ENCODE data around the gene JARID2. TPM values are rescaled to one million over a fixed set of nuclear protein-coding genes. Genes with fewer than 3 reads are reported as not detected.

Gene JARID2
- total and polyA plus RNA-seq, 10 of the 15 experiments (the other 5 are each of a cell fraction or from before 2014, with no cell fraction given) = 4.2 to 21.6 (median 11.7) TPM

GRCh38 chr6:15490242-15491100 lies 244.6 kb downstream of the JARID2 start (continued):
- TF ChIP-seq ZZZ3 (IDR thresholded peaks at IDR 0.05; ENCODE audit: control insufficient read depth, insufficient read length, low read depth) (no peak), RAD21 (IDR thresholded peaks at IDR 0.05; ENCODE audit: insufficient read depth, low read depth, low read length) (no peak)

DNA sequence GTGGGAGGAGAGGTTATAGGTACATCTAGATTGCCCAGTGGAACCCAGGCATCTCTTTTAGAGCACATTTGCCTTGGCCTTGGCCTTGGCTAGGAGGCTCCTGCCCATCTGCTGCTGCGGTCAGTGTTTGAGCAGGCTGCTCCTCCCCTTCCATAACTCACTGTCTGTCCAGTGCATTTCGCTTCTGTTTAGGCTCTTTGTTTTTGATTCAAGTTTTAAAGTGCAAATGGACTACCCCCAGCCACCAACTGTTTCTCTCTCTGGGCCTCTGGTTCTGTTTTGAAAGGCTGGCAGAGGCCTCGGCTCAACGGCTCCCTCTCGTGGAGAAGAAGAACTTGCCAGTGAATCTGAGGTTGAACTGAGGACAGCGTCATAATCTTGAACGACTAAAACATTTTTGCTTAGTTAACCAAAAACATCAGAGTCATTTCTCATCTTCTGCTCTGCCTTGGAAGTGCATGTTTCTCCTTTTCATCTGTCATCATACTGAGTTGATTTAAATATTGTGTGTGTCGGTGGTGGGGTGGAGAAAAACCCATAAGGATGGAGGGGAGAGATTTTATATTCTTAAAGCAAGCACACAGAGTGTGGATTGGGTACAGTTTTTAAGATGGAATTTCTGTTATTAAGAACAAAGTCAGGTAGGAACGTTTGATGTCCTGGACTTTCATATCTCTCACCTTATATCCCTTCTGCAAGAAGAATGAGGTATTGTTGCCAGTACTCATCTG lies 245.6 kb downstream of the JARID2 start:
- peak; percentile 90 for FAIRE-seq
- Histone ChIP-seq H4K20me1 (ENCODE audit: control insufficient read depth, insufficient read depth) (no peaks in the 10 kb centered on the region), H2AFZ (ENCODE audit: control insufficient read depth, low read depth, low read length) (no peak overlapping the region), H3K27ac (ENCODE audit: control insufficient read depth, insufficient read depth) (no peak overlapping the region), H3K79me2 (ENCODE audit: control insufficient read depth, insufficient read depth, low read length) (no peaks in the 10 kb centered on the region; the same call in 1 of the 2 replicates), H3K4me2 (ENCODE audit: control insufficient read depth, insufficient read depth) (no peak overlapping the region), H3K27me3 (replicated peaks in 1 of 2; ENCODE audit: control insufficient read depth in 2 of 2, insufficient read depth in 2 of 2, low read length in 1 of 2) (no peaks in the 10 kb centered on the region), H3K36me3 (ENCODE audit: control insufficient read depth in 2 of 2, insufficient read depth in 2 of 2, low read length in 1 of 2) (peaks cover 21 to 42% of the 10 kb centered on the region in 2 experiments), H3K4me3 (no peak overlapping the region), H3K9ac (ENCODE audit: control insufficient read depth, insufficient read depth, low read length) (no peak overlapping the region), H3K9me3 (replicated peaks; ENCODE audit: control insufficient read depth, insufficient read depth, low read length) (no peaks in the 10 kb centered on the region), H3K4me1 (ENCODE audit: control insufficient read depth, insufficient read depth, low read length) (no peaks in the 10 kb centered on the region)
- POLR2A ChIA-PET = no interaction called here
- intact Hi-C loops (cut with micrococcal nuclease; ENCODE audit: unreplicated experiment) = loop anchor here (1.0 to 5.0 kb wide), 3 partner anchors 132 to 1279 kb away; no protein-coding TSS in a partner anchor
- CTCF ChIA-PET = interaction anchor here (1.0 to 2.4 kb wide), 9 partner anchors 16 to 692 kb away, joined by 3 to 26 read pairs (median 4); no protein-coding TSS in a partner anchor
- SMC1A ChIA-PET (ENCODE audit: uncharacterized antibody, unreplicated experiment) = interaction anchor here (0.7 to 1.8 kb wide), 11 partner anchors 10 to 715 kb away, joined by 3 to 13 read pairs (median 4); no protein-coding TSS in a partner anchor
- WGBS (ENCODE audit: insufficient coverage, insufficient replicate concordance, low lambda C conversion rate, missing lambda C conversion rate) = 11% methylated on average over 9 of the region's 9 CpGs
- DNase-seq (ENCODE audit: low read depth, low spot score) = peak; percentile 17
- ATAC-seq = peak; percentile 94
- RAD21 ChIA-PET (ENCODE audit: unreplicated experiment) = interaction anchor here (0.5 to 1.5 kb wide), 9 partner anchors 9 to 763 kb away, joined by 3 to 9 read pairs (median 4); no protein-coding TSS in a partner anchor
- BruUV-seq (replicated peaks) = no TSS peak
- in situ Hi-C loops (cut with MboI) = loop anchor here (25.0 kb wide), 1 partner anchor 1279 kb away; no protein-coding TSS in a partner anchor
- TF ChIP-seq CBX5 (IDR thresholded peaks at IDR 0.05; ENCODE audit: low read depth) = no peak
- peak; percentile 85 for TF ChIP-seq SMC3 (IDR thresholded peaks at IDR 0.05; ENCODE audit: borderline replicate concordance, low read length)
- TF ChIP-seq RUNX3 (IDR thresholded peaks at IDR 0.05; ENCODE audit: low read length) = peak; percentile 45; the same call in 1 of the 2 replicates
- no peak for TF ChIP-seq ZNF274 (IDR thresholded peaks at IDR 0.05; ENCODE audit: insufficient read depth, insufficient read length)
- TF ChIP-seq BRCA1 (IDR thresholded peaks at IDR 0.05; ENCODE audit: low read depth, low read length) = no peak
- TF ChIP-seq POU2F2 (IDR thresholded peaks at IDR 0.05; ENCODE audit: borderline replicate concordance, low read depth, low read length) = peak; percentile 28; the same call in 1 of the 3 replicates
- TF ChIP-seq BHLHE40 (IDR thresholded peaks at IDR 0.05; ENCODE audit: borderline replicate concordance in 1 of 2, low read depth in 2 of 2, low read length in 1 of 2) = no peak
- TF ChIP-seq FOXM1 (IDR thresholded peaks at IDR 0.05; ENCODE audit: low read depth, low read length) = 0 out of 2 replicates have a peak, but pooled peaks have one; percentile 49
- TF ChIP-seq RAD21 (IDR thresholded peaks at IDR 0.05; ENCODE audit: insufficient read depth, low read depth, low read length) = peak; percentile 91
- peak; percentile 37; the same call in 1 of the 2 replicates for TF ChIP-seq YY1 (IDR thresholded peaks at IDR 0.05; ENCODE audit: low read depth, low read length)
- TF ChIP-seq SUPT20H (IDR thresholded peaks at IDR 0.05; ENCODE audit: borderline replicate concordance, control insufficient read depth, low read depth, low read length) = no peak
- TF ChIP-seq CTCF (IDR thresholded peaks at IDR 0.05 in 2 of 3, conservative IDR thresholded peaks at IDR 0.05 in 1 of 3; ENCODE audit: control insufficient read depth in 2 of 3, extremely low read depth in 1 of 3, insufficient read depth in 1 of 3, low read depth in 3 of 3, low read length in 3 of 3) = peak; percentile 86 to 87 (median 86)
- TF ChIP-seq HDGF (IDR thresholded peaks at IDR 0.05) = 0 out of 2 replicates have a peak, but pooled peaks have one; percentile 29
